Fibroblast of lung (primary cell): ENCODE measurements around the gene HABP4. TPM values are rescaled to one million over a fixed set of nuclear protein-coding genes. Genes with fewer than 3 reads are reported as not detected.

Experiments used
- DNase-seq, 2 donors: peaks; one replicate each; pipeline versions ENCODE4 v3.0.0 to v3.0.0-alpha.2; 2010; ENCODE audit warnings: low read depth in 2 of 2
- H2AFZ ChIP-seq: 2 replicates; pipeline ENCODE4 v1.5.1; 2012; ENCODE audit warnings: low read length, control low read depth, inconsistent platforms
- H3K27ac ChIP-seq: 2 replicates; pipeline ENCODE4 v1.5.1; 2011; ENCODE audit warnings: low read length, control low read depth; ENCODE audit not compliant: insufficient read depth
- H3K27me3 ChIP-seq: 2 replicates; pipeline ENCODE4 v1.5.1; 2011; ENCODE audit warnings: mild to moderate bottlenecking, low read length; ENCODE audit not compliant: control insufficient read depth, insufficient read depth
- H3K36me3 ChIP-seq: 2 replicates; pipeline ENCODE4 v1.5.1; 2011; ENCODE audit warnings: low read length; ENCODE audit not compliant: control insufficient read depth, insufficient read depth
- H3K4me1 ChIP-seq: 2 replicates; pipeline ENCODE4 v1.5.1; 2011; ENCODE audit warnings: low read length; ENCODE audit not compliant: control insufficient read depth, insufficient read depth; ENCODE audit errors: extremely low read depth
- H3K4me2 ChIP-seq: 2 replicates; pipeline ENCODE4 v1.5.1; 2011; ENCODE audit warnings: low read length, control low read depth; ENCODE audit not compliant: insufficient read depth; ENCODE audit errors: extremely low read depth
- H3K4me3 ChIP-seq, 4 experiments: fragments of 200-600 bp in 1 of 4; sonication (generic) in 1 of 4; replicated peaks in 1 of 4; 2 replicates each; pipeline ENCODE4 v1.5.1; 2011 to 2016; ENCODE audit warnings: low read length in 4 of 4, low read depth in 3 of 4, mild to moderate bottlenecking in 3 of 4, control low read depth in 2 of 4, inconsistent platforms in 1 of 4, mixed read lengths in 1 of 4; ENCODE audit not compliant: insufficient read depth in 1 of 4; ENCODE audit errors: control extremely low read depth in 1 of 4
- H3K79me2 ChIP-seq: 2 replicates; pipeline ENCODE4 v1.5.1; 2012; ENCODE audit warnings: mild to moderate bottlenecking, low read length, inconsistent platforms; ENCODE audit not compliant: control insufficient read depth, insufficient read depth
- H3K9ac ChIP-seq: 2 replicates; pipeline ENCODE4 v1.5.1; 2011; ENCODE audit warnings: mild to moderate bottlenecking, low read length, control low read depth; ENCODE audit not compliant: insufficient read depth
- H3K9me3 ChIP-seq: 2 replicates; pipeline ENCODE4 v1.5.1; 2012; ENCODE audit warnings: low read depth, low read length; ENCODE audit not compliant: control insufficient read depth, insufficient read depth
- H4K20me1 ChIP-seq: 2 replicates; pipeline ENCODE4 v1.5.1; 2011; ENCODE audit warnings: low read length; ENCODE audit not compliant: control insufficient read depth, insufficient read depth; ENCODE audit errors: extremely low read depth
- EZH2 ChIP-seq: IDR thresholded peaks from 2 replicates; pipeline ENCODE4 v1.5.1; 2012; ENCODE audit warnings: low read length, control low read depth, mild to moderate bottlenecking; ENCODE audit errors: missing control alignments
- polyA plus RNA-seq, 2 donors: library from polyadenylated mRNA; depleted of rRNA in 1 of 2; stranded (reverse) in 1 of 2; unstranded in 1 of 2; fragments of >200 nt; gene quantifications; 2 replicates each; pipeline ENCODE4 v1.2.1, GENCODE V29; 2011 to 2012; ENCODE audit warnings: missing spikeins in 1 of 2
- total RNA-seq: library from RNA; depleted of rRNA; stranded (reverse); fragments of >200 nt; gene quantifications from 2 replicates; pipeline ENCODE4 v1.2.1, GENCODE V29; 2014
- TF ChIP-seq, protein P1 (sequence below), 2 donors: IDR thresholded peaks in 1 of 2; conservative IDR thresholded peaks in 1 of 2; 1 replicate in 1 of 2; 2 replicates in 1 of 2; pipeline ENCODE4 v1.5.1; 2011 to 2012; ENCODE audit warnings: low read length in 2 of 2, control low read depth in 1 of 2, inconsistent platforms in 1 of 2, low read depth in 1 of 2, mild to moderate bottlenecking in 1 of 2

The HABP4 gene
- total and polyA plus RNA-seq, 2 donors (not counting 1 experiment from before 2014, with no cell fraction given) = 28.7 to 31.4 TPM

DNA sequence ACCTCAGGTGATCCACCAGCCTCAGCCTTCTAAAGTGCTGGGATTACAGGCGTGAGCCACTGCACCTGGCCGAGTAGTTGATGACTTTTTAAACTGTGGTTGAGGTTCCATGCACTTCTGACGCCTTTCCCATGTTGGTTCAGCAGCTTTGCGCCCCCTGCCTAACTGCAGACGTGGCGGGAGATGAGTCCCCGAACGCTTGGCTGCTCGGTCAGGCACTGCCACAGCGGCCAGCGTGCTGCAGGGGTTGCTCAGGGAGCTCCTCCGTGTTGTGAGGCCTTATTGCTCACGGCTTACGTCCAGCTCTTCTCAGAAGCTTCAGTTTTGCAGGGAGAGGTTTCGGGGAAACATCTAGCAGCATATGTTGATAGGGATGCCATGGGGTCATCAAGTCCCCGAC is 35.3 kb downstream of the HABP4 start:
- TF ChIP-seq, protein P1, sequence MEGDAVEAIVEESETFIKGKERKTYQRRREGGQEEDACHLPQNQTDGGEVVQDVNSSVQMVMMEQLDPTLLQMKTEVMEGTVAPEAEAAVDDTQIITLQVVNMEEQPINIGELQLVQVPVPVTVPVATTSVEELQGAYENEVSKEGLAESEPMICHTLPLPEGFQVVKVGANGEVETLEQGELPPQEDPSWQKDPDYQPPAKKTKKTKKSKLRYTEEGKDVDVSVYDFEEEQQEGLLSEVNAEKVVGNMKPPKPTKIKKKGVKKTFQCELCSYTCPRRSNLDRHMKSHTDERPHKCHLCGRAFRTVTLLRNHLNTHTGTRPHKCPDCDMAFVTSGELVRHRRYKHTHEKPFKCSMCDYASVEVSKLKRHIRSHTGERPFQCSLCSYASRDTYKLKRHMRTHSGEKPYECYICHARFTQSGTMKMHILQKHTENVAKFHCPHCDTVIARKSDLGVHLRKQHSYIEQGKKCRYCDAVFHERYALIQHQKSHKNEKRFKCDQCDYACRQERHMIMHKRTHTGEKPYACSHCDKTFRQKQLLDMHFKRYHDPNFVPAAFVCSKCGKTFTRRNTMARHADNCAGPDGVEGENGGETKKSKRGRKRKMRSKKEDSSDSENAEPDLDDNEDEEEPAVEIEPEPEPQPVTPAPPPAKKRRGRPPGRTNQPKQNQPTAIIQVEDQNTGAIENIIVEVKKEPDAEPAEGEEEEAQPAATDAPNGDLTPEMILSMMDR (conservative IDR thresholded peaks at IDR 0.05 in 1 of 2, IDR thresholded peaks at IDR 0.05 in 1 of 2; ENCODE audit: low read depth in 1 of 2, low read length in 2 of 2) = no peak
- TF ChIP-seq EZH2 = no peak
- H3K36me3 ChIP-seq = peaks cover 9% of the 10 kb centered on the region
- no peak overlapping the region for H3K27ac ChIP-seq
- peaks cover 15% of the 10 kb centered on the region for H3K4me1 ChIP-seq
- H3K9me3 ChIP-seq = no peaks in the 10 kb centered on the region
- DNase-seq = no peak
- H3K4me2 ChIP-seq = no peak overlapping the region
- H3K27me3 ChIP-seq = no peaks in the 10 kb centered on the region
- H3K79me2 ChIP-seq = no peaks in the 10 kb centered on the region
- H2AFZ ChIP-seq = no peak overlapping the region
- no peaks in the 10 kb centered on the region for H4K20me1 ChIP-seq
- H3K9ac ChIP-seq = no peak overlapping the region
- H3K4me3 ChIP-seq = no peak overlapping the region

GRCh38 chr9:96486386-96487028 is 36.5 kb downstream of the HABP4 start:
- Histone ChIP-seq H3K4me2 (no peak overlapping the region), H3K27ac (peak overlapping the region; percentile 39), H3K9me3 (no peaks in the 10 kb centered on the region), H3K4me1 (peaks cover 20% of the 10 kb centered on the region), H2AFZ (no peak overlapping the region), H3K4me3 (no peak overlapping the region), H3K36me3 (peaks cover 9% of the 10 kb centered on the region), H3K27me3 (no peaks in the 10 kb centered on the region), H4K20me1 (no peaks in the 10 kb centered on the region), H3K79me2 (no peaks in the 10 kb centered on the region), H3K9ac (no peak overlapping the region)
- DNase-seq = peak; percentile 75 to 89
- TF ChIP-seq EZH2 = no peak
- TF ChIP-seq, protein P1 (conservative IDR thresholded peaks at IDR 0.05 in 1 of 2, IDR thresholded peaks at IDR 0.05 in 1 of 2; ENCODE audit: low read depth in 1 of 2, low read length in 2 of 2) = no peak

DNA sequence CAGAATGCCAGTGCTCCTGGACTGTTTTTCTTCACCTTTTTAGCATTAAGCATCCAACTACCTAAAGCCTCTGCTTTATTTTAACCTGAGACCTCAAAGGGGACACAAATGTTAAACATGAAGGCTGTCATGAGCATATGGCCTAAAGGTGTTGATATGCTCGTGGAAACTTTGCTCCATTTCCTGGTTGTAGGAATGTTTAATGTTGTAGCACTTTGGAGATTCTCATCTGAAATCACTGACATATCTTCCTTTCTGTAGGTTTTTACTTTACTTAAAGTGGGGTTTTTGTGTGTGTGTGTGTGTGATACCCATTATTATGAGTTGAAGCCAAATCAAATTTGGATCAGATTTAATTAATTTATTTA is 37.0 kb downstream of the HABP4 start:
- Histone ChIP-seq H2AFZ (no peak overlapping the region), H3K4me1 (peaks cover 25% of the 10 kb centered on the region), H3K36me3 (peaks cover 11% of the 10 kb centered on the region), H3K9me3 (no peaks in the 10 kb centered on the region), H3K27ac (peak overlapping the region; percentile 39), H3K79me2 (no peaks in the 10 kb centered on the region), H4K20me1 (no peaks in the 10 kb centered on the region), H3K4me3 (no peak overlapping the region), H3K4me2 (no peak overlapping the region), H3K9ac (no peak overlapping the region), H3K27me3 (no peaks in the 10 kb centered on the region)
- TF ChIP-seq, protein P1 (conservative IDR thresholded peaks at IDR 0.05 in 1 of 2, IDR thresholded peaks at IDR 0.05 in 1 of 2; ENCODE audit: low read depth in 1 of 2, low read length in 2 of 2) = no peak
- no peak for TF ChIP-seq EZH2
- no peak for DNase-seq
